Spleen (tissue), 7 donors: ENCODE measurements around the gene APOBR.
"Not testable (repeated sequence)": the region's sequence is repeated elsewhere in the genome, so short reads cannot be mapped to it uniquely, and the experiment has no call there.

Source experiments
- CTCF ChIP-seq, 11 experiments: fragments of 200-600 bp in 7 of 11; fragments of 450-650 bp in 4 of 11; sonication (generic) in 4 of 11; IDR thresholded peaks in 8 of 11; conservative IDR thresholded peaks in 3 of 11; 1 replicate in 7 of 11; 2 replicates in 4 of 11; pipeline versions ENCODE4 v1.4.0 to v1.8.0; 2016 to 2021; ENCODE audit warnings: antibody characterized with exemption in 11 of 11, inconsistent platforms in 4 of 11, mild to moderate bottlenecking in 1 of 11
- POLR2A ChIP-seq, 3 donors: fragments of 450-650 bp; IDR thresholded peaks; one replicate each; pipeline ENCODE4 v1.5.1; 2017; ENCODE audit warnings: antibody characterized with exemption in 3 of 3, mild to moderate bottlenecking in 1 of 3
- POLR2AphosphoS5 ChIP-seq, 3 donors: sonication (generic); formaldehyde crosslinking; IDR thresholded peaks; one replicate each; pipeline ENCODE4 v1.5.1; 2017; ENCODE audit warnings: antibody characterized with exemption in 3 of 3
- donor health status: DM: no; HTN: no; CAD: no; lungs with moderate emphysema.
- donor health status: DM: no; HTN: no; CAD: no.
- donor health status: DM: no; HTN: no; CAD: no.

- TF ChIP-seq CTCF (IDR thresholded peaks at IDR 0.05 in 8 of 11, conservative IDR thresholded peaks at IDR 0.05 in 3 of 11); POLR2AphosphoS5 (IDR thresholded peaks at IDR 0.05); POLR2A (IDR thresholded peaks at IDR 0.05): not testable (repeated sequence)
These were observed 51.5 kb downstream of the APOBR start for GRCh38 chr16:28545964-28546363.
